HG02884 (cell line): ENCODE results near the gene SBNO2.
"Not testable (repeated sequence)": the region's sequence is repeated elsewhere in the genome, so short reads cannot be mapped to it uniquely, and the experiment has no call there.

ENCODE experiments used
- ATAC-seq: cut with Tn5 transposase; IDR thresholded peaks from one replicate; pipeline ENCODE4 v1.9.1; 2021; ENCODE audit warnings: mild to moderate bottlenecking, moderate library complexity; ENCODE audit not compliant: unreplicated experiment

Gene SBNO2

GRCh38 chr19:1173845-1174809 lies at the start of gene SBNO2:
Gene SBNO2 (minus strand): TSS chr19:1174268. CDS start chr19:1154276, 19,992 bp downstream.
- ATAC-seq = no peak

DNA sequence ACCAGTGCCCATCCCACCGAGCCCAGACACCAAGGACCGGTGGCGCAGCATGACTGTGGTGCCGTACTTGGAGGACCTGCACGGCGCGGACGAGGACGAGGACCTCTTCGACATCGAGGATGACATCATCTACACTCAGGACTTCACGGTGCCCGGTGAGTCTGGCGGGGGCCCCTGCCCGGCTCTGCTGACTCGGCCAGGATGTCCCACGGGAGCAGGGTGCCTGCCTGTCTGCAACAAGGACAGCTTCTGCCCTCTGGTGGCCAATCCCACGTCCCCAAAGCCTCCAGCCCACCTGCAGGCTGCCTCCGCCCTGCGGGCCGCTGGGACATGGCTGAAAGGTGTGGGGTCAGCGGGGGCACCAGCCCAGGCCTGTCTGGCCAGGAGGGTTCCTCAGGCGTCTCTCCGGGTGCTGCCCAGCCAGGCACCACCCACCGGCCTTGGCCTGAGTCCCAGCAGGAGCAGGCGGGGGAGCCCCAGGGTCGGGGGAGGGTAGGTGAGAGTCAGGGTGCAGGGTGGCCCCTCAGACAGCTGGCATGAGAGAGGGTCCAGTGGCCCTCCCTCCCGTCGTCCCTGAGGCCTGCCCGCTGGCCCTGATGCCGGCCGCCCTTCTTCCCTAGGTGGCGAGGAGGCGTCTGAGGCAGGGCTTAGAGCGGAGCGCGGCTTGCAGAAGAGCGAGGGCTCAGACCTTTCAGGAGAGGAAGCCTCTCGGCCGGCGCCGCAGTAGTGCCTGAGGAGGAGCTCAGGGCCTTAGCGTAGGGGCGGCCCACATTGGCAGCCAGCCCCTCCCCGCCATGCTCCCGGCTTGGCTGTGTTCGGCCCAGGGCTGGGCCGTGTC lies 49.2 kb upstream of the SBNO2 start:
- ATAC-seq = no peak

- no peak for ATAC-seq
These were observed 48.3 kb upstream of the SBNO2 start for GRCh38 chr19:1222394-1222793.

- no peak for ATAC-seq
These were observed 47.8 kb upstream of the SBNO2 start for GRCh38 chr19:1221904-1222255.

GRCh38 chr19:1220976-1221903 lies 47.2 kb upstream of the SBNO2 start:
- no peak for ATAC-seq

DNA sequence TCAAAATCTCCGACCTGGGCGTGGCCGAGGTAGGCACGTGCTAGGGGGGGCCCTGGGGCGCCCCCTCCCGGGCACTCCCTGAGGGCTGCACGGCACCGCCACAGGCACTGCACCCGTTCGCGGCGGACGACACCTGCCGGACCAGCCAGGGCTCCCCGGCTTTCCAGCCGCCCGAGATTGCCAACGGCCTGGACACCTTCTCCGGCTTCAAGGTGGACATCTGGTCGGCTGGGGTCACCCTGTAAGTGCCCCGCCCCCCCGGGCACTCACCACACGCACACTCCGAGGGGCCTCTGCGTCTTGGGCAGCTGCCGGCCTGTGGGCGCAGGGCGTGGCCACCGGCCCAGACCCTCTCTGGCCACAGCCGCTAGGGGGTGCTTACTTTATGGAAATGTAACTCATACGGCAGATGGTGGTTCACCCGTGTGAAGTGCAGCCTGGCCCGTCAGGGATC lies 46.4 kb upstream of the SBNO2 start:
- no peak for ATAC-seq

GRCh38 chr19:1219786-1220476 lies 45.9 kb upstream of the SBNO2 start:
- ATAC-seq = no peak

DNA sequence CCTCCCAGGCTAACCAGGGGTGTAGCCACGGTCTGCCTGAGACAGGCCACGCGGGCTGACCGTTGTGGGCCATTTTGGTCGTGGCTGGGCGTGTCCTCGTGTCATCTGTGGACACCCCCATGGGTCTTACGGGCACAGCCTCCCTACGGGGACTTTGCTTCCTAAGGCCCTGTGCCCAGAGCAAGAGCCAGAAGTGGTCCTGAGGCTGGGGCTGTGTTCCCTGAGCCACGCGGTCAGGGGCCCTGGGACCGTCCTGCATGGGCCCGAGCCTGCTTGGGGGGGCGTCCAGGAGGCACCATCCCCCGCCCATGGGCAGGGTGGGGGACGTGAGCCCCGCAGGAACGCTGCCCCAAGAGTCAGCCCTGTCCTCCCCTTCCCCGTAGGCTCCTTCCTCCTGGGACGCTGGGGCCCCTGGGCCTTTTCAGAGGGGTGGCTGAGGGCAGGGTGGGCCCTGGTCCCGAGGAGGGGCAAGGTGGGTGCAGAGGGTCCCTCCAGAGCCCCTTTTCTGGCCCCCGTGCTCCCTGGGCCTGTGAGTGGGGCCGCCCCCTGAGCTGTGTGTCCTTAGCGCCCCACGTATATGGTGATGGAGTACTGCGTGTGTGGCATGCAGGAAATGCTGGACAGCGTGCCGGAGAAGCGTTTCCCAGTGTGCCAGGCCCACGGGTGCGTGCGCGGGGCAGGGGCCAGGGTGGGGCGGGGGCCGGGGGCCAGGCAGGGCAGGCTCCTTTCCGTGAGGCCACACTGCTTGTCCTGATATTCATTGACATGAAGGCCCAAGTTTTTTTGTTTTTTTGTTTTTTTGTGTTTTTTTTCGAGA lies 44.9 kb upstream of the SBNO2 start:
- ATAC-seq = no peak

DNA sequence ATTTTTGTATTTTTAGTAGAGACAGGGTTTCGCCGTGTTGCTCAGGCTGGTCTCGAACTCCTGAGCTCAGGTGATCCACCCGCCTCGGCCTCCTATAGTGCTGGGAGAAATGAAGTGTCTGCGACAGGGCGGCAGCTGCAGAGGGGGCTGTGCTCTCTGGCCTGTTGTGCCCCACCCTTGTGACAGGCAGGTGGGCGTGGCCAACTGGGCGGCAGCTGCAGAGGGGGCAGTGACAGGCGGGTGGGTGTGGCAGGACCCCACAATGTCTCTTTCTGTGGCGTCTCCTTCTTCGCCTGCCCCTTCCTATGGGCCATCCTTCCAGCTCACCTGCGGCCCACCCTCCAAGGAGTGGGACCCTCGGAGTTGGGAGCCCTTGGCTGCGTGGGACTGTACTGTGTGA lies 43.3 kb upstream of the SBNO2 start:
- no peak for ATAC-seq

- ATAC-seq = no peak
These were observed 42.7 kb upstream of the SBNO2 start for GRCh38 chr19:1216756-1217155.

- no peak for ATAC-seq
These were observed 41.0 kb upstream of the SBNO2 start for GRCh38 chr19:1214862-1215731.

DNA sequence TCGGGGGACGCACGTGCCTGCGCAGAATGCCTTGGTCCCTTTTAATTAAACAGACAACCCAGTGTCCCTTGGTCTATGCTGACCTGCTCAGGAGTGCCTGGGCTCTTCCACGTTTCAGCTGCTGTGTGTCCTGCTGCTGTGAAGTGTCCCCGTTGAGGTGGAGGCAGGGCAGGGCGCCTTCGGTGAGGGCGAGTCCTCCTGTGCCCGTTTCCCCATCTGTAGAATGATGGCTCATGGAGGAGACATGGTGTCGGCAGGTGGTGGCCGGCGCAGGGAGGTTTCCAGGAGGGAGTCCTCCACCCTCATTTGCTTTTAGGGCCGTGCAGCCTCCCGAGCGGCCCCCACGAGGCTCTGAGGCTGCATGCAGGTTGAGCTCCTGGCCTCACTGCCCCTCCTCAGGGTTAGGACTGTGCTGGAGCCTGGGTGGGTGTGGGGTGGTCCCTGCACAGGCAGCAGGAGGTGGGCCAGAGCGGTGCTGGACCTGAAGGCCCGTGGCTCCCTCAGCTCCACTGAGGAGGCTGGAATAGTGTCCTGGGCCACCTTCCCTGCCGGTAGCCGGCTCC lies 40.3 kb upstream of the SBNO2 start:
- no peak for ATAC-seq

DNA sequence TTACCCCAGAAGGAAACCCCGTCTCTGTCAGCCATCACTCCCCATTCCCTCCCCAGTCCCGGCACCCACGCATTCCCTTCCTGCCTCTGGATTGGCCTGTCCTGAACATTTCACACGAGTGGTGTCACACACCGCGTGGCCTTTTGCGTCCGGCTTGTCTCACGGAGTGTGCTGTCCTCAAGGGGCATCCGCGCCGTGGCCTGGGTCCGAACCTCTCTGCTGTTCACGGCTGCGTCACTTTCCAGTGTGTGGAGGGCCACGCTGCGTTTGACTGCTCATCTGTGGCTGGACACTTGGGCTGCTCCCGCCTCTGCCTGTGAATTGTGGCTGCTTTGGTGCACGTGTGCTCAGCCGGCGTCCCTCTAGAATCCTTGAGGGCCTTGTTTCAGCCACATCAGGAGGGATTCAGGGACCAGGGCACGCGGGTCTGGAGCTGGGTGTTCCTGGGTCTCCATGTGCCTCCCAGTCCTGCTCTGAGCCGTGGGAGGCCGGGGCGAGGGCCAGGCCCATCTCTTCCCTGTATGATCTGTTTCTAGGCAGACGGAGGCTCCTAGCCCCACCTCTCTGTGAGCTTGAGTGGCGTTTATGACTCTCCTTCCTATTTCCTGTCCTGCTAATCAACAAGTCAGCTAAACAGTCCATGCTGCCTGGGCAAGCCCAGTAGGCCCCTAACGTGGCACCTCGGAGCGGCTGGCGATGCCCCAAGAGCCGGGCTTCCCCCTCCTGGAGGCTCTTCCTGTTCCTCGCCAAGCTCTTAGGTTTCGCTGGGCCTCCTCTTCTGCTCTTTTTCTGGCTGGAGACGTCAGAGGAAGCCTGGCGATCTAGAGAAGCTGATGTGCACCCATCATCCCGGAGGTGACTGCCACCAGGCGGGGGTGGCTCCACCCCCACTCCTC lies 39.6 kb upstream of the SBNO2 start:
- no peak for ATAC-seq

DNA sequence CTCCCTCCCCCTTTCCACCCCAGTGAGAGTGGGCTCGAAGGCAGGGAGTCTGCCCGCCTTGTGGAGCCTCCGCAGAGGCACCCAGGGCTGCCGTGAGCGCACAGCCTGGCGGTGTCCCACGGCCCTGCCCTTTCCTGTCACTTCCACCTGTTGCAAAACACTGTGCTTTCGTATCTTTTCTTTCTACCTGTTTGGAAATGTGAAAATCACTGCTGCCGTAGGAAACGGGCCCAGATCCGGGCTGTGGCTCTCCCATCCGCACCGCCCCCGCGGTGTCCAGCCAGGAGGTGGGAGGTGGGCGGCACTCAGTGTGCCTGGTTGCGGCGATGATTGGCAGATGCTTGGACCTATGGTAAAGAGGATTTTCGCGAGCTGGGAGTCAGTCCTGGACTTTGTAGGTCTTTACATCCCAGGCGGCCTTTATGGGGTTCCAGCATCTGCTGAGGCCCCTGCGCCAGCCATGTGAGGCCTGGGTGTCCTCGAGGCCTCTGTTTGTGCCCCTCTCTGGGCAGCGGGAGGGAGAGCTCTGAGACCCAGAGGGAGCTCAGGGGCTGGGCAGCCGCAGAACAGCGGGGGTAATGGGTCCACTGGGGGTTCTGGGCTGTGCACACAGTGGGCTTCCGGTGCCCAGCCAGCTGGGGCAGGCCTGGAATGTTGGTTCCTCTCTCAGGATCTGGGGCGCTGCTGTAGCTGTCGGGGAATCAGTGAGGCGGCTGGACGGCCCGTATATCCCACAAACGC lies 37.6 kb upstream of the SBNO2 start:
- no peak for ATAC-seq

DNA sequence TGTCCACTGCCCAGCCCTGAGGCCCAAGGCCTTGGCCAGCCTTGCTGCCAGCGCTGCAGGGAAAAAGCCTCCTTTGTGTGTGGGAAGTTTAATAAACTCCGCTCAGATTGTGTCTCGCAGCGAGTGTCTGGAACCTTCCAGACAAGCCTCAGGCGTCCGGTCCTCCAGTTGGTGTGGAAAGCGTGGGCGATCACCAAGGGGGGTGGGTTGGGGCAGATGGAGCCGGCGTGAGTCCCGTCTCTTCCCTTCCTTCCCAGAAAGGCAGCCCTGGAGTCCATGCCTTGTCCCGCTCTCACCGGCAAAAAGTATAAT lies 36.1 kb upstream of the SBNO2 start:
- no peak for ATAC-seq

- not testable (repeated sequence) for ATAC-seq
These were observed 34.8 kb upstream of the SBNO2 start for GRCh38 chr19:1208830-1209229.
